ENCODE data around the gene TMED7. TPM values are rescaled to one million over a fixed set of nuclear protein-coding genes. Genes with fewer than 3 reads are reported as not detected.

Gene TMED7
- total and polyA plus RNA-seq, 4 donors, result 58.6 to 142 (median 77.7) TPM

DNA sequence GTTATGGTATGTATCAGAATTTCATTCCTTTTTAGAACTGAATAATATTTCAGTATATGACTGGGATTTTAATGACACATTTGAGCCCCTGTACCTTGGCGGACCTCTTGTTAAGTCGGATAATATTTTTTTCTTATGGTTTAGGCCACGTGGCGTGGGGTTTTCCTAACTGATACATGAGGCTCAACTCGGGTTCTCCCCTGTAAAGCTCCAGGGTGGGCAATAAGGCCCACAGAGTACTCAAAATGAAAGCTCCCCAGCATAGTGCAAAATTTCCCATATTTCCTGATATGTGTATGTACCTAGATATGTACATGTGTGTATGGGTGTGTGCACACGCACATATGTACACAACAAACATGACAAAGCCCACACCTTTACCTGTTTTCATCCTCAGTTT, 48.1 kb downstream of the TMED7 start:
- H3K9me3 ChIP-seq (ENCODE audit: control insufficient read depth, insufficient read depth, low read length), result no peaks in the 10 kb centered on the region
- no peak overlapping the region for H3K4me3 ChIP-seq (ENCODE audit: low read depth, low read length)
- H3K27me3 ChIP-seq (ENCODE audit: control insufficient read depth, insufficient read depth, low read length), result no peaks in the 10 kb centered on the region
- DNase-seq (ENCODE audit: low read depth in 4 of 6, low spot score in 6 of 6), result no peak
- H3K27ac ChIP-seq (ENCODE audit: low read depth, low read length), result no peak overlapping the region
- H3K4me1 ChIP-seq (ENCODE audit: control insufficient read depth, insufficient read depth, low read length), result no peaks in the 10 kb centered on the region
- H3K36me3 ChIP-seq (ENCODE audit: control insufficient read depth, insufficient read depth, low read length), result no peaks in the 10 kb centered on the region
- WGBS (ENCODE audit: insufficient coverage), result 94% methylated on average over 5 of the region's 6 CpGs

GRCh38 chr5:115577329-115577728, 48.5 kb downstream of the TMED7 start:
- Histone ChIP-seq H3K36me3 (ENCODE audit: control insufficient read depth, insufficient read depth, low read length) (no peaks in the 10 kb centered on the region), H3K4me1 (ENCODE audit: control insufficient read depth, insufficient read depth, low read length) (no peaks in the 10 kb centered on the region), H3K27me3 (ENCODE audit: control insufficient read depth, insufficient read depth, low read length) (no peaks in the 10 kb centered on the region), H3K4me3 (ENCODE audit: low read depth, low read length) (no peak overlapping the region), H3K9me3 (ENCODE audit: control insufficient read depth, insufficient read depth, low read length) (no peaks in the 10 kb centered on the region), H3K27ac (ENCODE audit: low read depth, low read length) (no peak overlapping the region)
- WGBS (ENCODE audit: insufficient coverage), result no CpG with 5 or more reads among the region's 2 CpGs
- DNase-seq (ENCODE audit: low read depth in 4 of 6, low spot score in 6 of 6), result no peak

GRCh38 chr5:115575167-115576070, 50.4 kb downstream of the TMED7 start:
- Histone ChIP-seq H3K9me3 (ENCODE audit: control insufficient read depth, insufficient read depth, low read length) (no peaks in the 10 kb centered on the region), H3K27me3 (ENCODE audit: control insufficient read depth, insufficient read depth, low read length) (no peaks in the 10 kb centered on the region), H3K27ac (ENCODE audit: low read depth, low read length) (no peak overlapping the region), H3K36me3 (ENCODE audit: control insufficient read depth, insufficient read depth, low read length) (no peaks in the 10 kb centered on the region), H3K4me1 (ENCODE audit: control insufficient read depth, insufficient read depth, low read length) (no peaks in the 10 kb centered on the region), H3K4me3 (ENCODE audit: low read depth, low read length) (no peak overlapping the region)
- DNase-seq (ENCODE audit: low read depth in 4 of 6, low spot score in 6 of 6), result no peak
- WGBS (ENCODE audit: insufficient coverage), result 100% methylated on average over 1 of the region's 5 CpGs

- WGBS (ENCODE audit: insufficient coverage), result no CpG with 5 or more reads among the region's 2 CpGs
- no peak overlapping the region for H3K27ac ChIP-seq (ENCODE audit: low read depth, low read length)
Measured at GRCh38 chr5:115573133-115573532, 52.7 kb downstream of the TMED7 start.

GRCh38 chr5:115571441-115571878, 54.4 kb downstream of the TMED7 start:
- Histone ChIP-seq H3K9me3 (ENCODE audit: control insufficient read depth, insufficient read depth, low read length) (no peaks in the 10 kb centered on the region), H3K27me3 (ENCODE audit: control insufficient read depth, insufficient read depth, low read length) (no peaks in the 10 kb centered on the region), H3K27ac (ENCODE audit: low read depth, low read length) (peak overlapping the region; percentile 72), H3K4me1 (ENCODE audit: control insufficient read depth, insufficient read depth, low read length) (no peaks in the 10 kb centered on the region), H3K4me3 (ENCODE audit: low read depth, low read length) (no peak overlapping the region), H3K36me3 (ENCODE audit: control insufficient read depth, insufficient read depth, low read length) (no peaks in the 10 kb centered on the region)
- DNase-seq (ENCODE audit: low read depth in 4 of 6, low spot score in 6 of 6), result peak; percentile 56 to 94 (median 70)
- 14% methylated on average over 3 of the region's 5 CpGs for WGBS (ENCODE audit: insufficient coverage)

More at GRCh38 chr5:115573133-115573532, 52.7 kb downstream of the TMED7 start:
- Histone ChIP-seq H3K9me3 (ENCODE audit: control insufficient read depth, insufficient read depth, low read length) (no peaks in the 10 kb centered on the region), H3K4me1 (ENCODE audit: control insufficient read depth, insufficient read depth, low read length) (no peaks in the 10 kb centered on the region), H3K36me3 (ENCODE audit: control insufficient read depth, insufficient read depth, low read length) (no peaks in the 10 kb centered on the region), H3K4me3 (ENCODE audit: low read depth, low read length) (no peak overlapping the region), H3K27me3 (ENCODE audit: control insufficient read depth, insufficient read depth, low read length) (no peaks in the 10 kb centered on the region)
- DNase-seq (ENCODE audit: low read depth in 4 of 6, low spot score in 6 of 6), result no peak

DNA sequence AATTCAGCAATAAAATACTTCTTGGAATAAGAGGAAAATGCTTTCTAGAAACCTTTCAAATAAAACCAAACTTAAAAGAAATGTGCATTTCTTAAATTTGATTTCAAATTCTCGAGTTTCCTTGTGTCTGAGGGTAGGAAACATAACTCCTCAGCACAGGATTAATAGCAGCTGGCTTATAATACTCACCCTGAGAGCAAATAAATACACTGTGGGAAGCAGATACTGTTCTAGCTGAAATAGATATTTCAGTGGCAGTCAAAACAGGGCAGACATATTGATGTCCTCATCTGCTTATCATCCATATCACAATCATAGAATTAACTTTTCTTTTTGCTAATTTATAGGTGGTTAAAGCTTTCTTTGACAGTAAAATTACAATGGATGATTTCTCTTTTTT, 57.2 kb downstream of the TMED7 start:
- H3K36me3 ChIP-seq (ENCODE audit: control insufficient read depth, insufficient read depth, low read length), result no peaks in the 10 kb centered on the region
- no peaks in the 10 kb centered on the region for H3K9me3 ChIP-seq (ENCODE audit: control insufficient read depth, insufficient read depth, low read length)
- H3K27ac ChIP-seq (ENCODE audit: low read depth, low read length), result no peak overlapping the region
- H3K4me3 ChIP-seq (ENCODE audit: low read depth, low read length), result no peak overlapping the region
- H3K4me1 ChIP-seq (ENCODE audit: control insufficient read depth, insufficient read depth, low read length), result no peaks in the 10 kb centered on the region
- no peak for DNase-seq (ENCODE audit: low read depth in 4 of 6, low spot score in 6 of 6)
- WGBS (ENCODE audit: insufficient coverage), result no CpG with 5 or more reads among the region's 1 CpG
- H3K27me3 ChIP-seq (ENCODE audit: control insufficient read depth, insufficient read depth, low read length), result no peaks in the 10 kb centered on the region

- Histone ChIP-seq H3K27me3 (ENCODE audit: control insufficient read depth, insufficient read depth, low read length) (no peaks in the 10 kb centered on the region), H3K4me1 (ENCODE audit: control insufficient read depth, insufficient read depth, low read length) (no peaks in the 10 kb centered on the region), H3K9me3 (ENCODE audit: control insufficient read depth, insufficient read depth, low read length) (no peaks in the 10 kb centered on the region), H3K4me3 (ENCODE audit: low read depth, low read length) (no peak overlapping the region), H3K36me3 (ENCODE audit: control insufficient read depth, insufficient read depth, low read length) (no peaks in the 10 kb centered on the region), H3K27ac (ENCODE audit: low read depth, low read length) (no peak overlapping the region)
- DNase-seq (ENCODE audit: low read depth in 4 of 6, low spot score in 6 of 6), result no peak
- 76% methylated on average over 2 of the region's 2 CpGs for WGBS (ENCODE audit: insufficient coverage)
Measured at GRCh38 chr5:115565233-115565632, 60.6 kb downstream of the TMED7 start.

Other genes starting within 250 kb of the TMED7 start
- 10 to 100 TPM; 15.4 to 46.1 TPM for gene FEM1C, start 81.3 kb downstream of the TMED7 start, total RNA-seq
- gene FEM1C, start 81.3 kb downstream of the TMED7 start, polyA plus RNA-seq (ENCODE audit: insufficient read length in 2 of 2), result 10 to 100 TPM; 15.2 to 21.3 TPM
- gene TICAM2, start 23.6 kb downstream of the TMED7 start, total RNA-seq, result 1 to 10 TPM; 2.3 to 5.3 TPM
- 1 to 10 TPM; 3.3 to 3.8 TPM for gene TICAM2, start 23.6 kb downstream of the TMED7 start, polyA plus RNA-seq (ENCODE audit: insufficient read length in 2 of 2)
- 10 to 100 TPM; 58.3 to 64.3 TPM for gene CDO1, start 190.6 kb upstream of the TMED7 start, total RNA-seq
- gene CDO1, start 190.6 kb upstream of the TMED7 start, polyA plus RNA-seq (ENCODE audit: insufficient read length in 2 of 2), result 100 to 1,000 TPM; 104 to 119 TPM
- 10 to 100 TPM; 69.4 to 84.3 TPM for gene ATG12, start 215.5 kb upstream of the TMED7 start, total RNA-seq
- gene ATG12, start 215.5 kb upstream of the TMED7 start, polyA plus RNA-seq (ENCODE audit: insufficient read length in 2 of 2), result 10 to 100 TPM; 73.2 to 79.0 TPM
- 100 to 1,000 TPM in 1 of 2 donors, 10 to 100 TPM in 1; 97.7 to 118 TPM for gene AP3S1, start 215.9 kb upstream of the TMED7 start, total RNA-seq
- 100 to 1,000 TPM; 160 to 186 TPM for gene AP3S1, start 215.9 kb upstream of the TMED7 start, polyA plus RNA-seq (ENCODE audit: insufficient read length in 2 of 2)